Thymus (tissue), 14 donors: Measurements from ENCODE around the gene CMC4. TPM values are rescaled to one million over a fixed set of nuclear protein-coding genes. Genes with fewer than 3 reads are reported as not detected.

Experiments used
- DNase-seq, 9 donors: peaks; one replicate each; pipeline ENCODE4 v3.0.0-alpha.2; 2013; ENCODE audit warnings: low spot score in 9 of 9, low read depth in 6 of 9, missing footprints in 1 of 9
- H3K27ac ChIP-seq, 2 donors: one replicate each; pipeline ENCODE4 v1.5.1; 2013; ENCODE audit warnings: control low read depth in 1 of 2, low read depth in 1 of 2, low read length in 1 of 2, mild to moderate bottlenecking in 1 of 2, moderate library complexity in 1 of 2
- H3K27me3 ChIP-seq, 2 donors: one replicate each; pipeline ENCODE4 v1.5.1; 2013; ENCODE audit warnings: low read length in 1 of 2; ENCODE audit not compliant: control insufficient read depth in 2 of 2, insufficient read depth in 1 of 2
- H3K36me3 ChIP-seq, 2 donors: one replicate each; pipeline ENCODE4 v1.5.1; 2013; ENCODE audit warnings: low read length in 1 of 2, mild to moderate bottlenecking in 1 of 2, moderate library complexity in 1 of 2; ENCODE audit not compliant: control insufficient read depth in 2 of 2, insufficient read depth in 2 of 2
- H3K4me1 ChIP-seq, 2 donors: one replicate each; pipeline ENCODE4 v1.5.1; 2013; ENCODE audit warnings: low read length in 2 of 2; ENCODE audit not compliant: control insufficient read depth in 2 of 2, insufficient read depth in 2 of 2
- H3K4me3 ChIP-seq, 2 donors: one replicate each; pipeline ENCODE4 v1.5.1; 2013; ENCODE audit warnings: low read length in 2 of 2, control low read depth in 1 of 2, mild to moderate bottlenecking in 1 of 2
- H3K9me3 ChIP-seq, 2 donors: one replicate each; pipeline ENCODE4 v1.5.1; 2013; ENCODE audit warnings: low read length in 1 of 2, mild to moderate bottlenecking in 1 of 2; ENCODE audit not compliant: control insufficient read depth in 2 of 2, insufficient read depth in 1 of 2
- WGBS: extraction: QIAGEN DNeasy Blood & Tissue Kit; methylation state at CpG from one replicate; pipeline ENCODE4 v1.1.7; 2013; 5-methylcytosine and 5-hydroxymethylcytosine counted together
- long read RNA-seq, 10 donors: transcript quantifications; one replicate each; lab custom pipeline, GENCODE V29; 2026
- polyA plus RNA-seq: library from polyadenylated mRNA; stranded (reverse); fragments of 200-250 nt; gene quantifications from one replicate; pipeline ENCODE4 v1.2.3, GENCODE V29; 2013
- total RNA-seq: library from RNA; stranded (reverse); fragments of 120-200 nt; gene quantifications from one replicate; pipeline ENCODE4 v1.2.4, GENCODE V29; 2013
- donor health status: healthy.

Gene CMC4
- total RNA-seq (9.0 TPM), polyA plus RNA-seq (26.3 TPM)
- long read RNA-seq, donor 1, partial matches to known transcripts = 0 of 2 reads
- long read RNA-seq, donor 1, other reads (novel, unspliced or antisense) = 0 of 2 reads
- long read RNA-seq, donor 2, transcript CMC4-202 (3 exons, 1,107 nt) = major isoform, 20 of 20 reads
- long read RNA-seq, donor 2, partial matches to known transcripts = 0 of 20 reads
- long read RNA-seq, donor 2, other reads (novel, unspliced or antisense) = 0 of 20 reads
- long read RNA-seq, donor 3, transcript CMC4-202 (3 exons, 1,107 nt) = major isoform, 13 of 14 reads
- long read RNA-seq, donor 3, partial matches to known transcripts = 0 of 14 reads
- long read RNA-seq, donor 3, other reads (novel, unspliced or antisense) = 0 of 14 reads
- long read RNA-seq, donor 4, partial matches to known transcripts = 0 of 2 reads
- long read RNA-seq, donor 4, other reads (novel, unspliced or antisense) = 0 of 2 reads
- long read RNA-seq, donor 5, transcript CMC4-202 (3 exons, 1,107 nt) = major isoform, 19 of 19 reads
- long read RNA-seq, donor 5, partial matches to known transcripts = 0 of 19 reads
- long read RNA-seq, donor 5, other reads (novel, unspliced or antisense) = 0 of 19 reads
- long read RNA-seq, donor 6, transcript CMC4-202 (3 exons, 1,107 nt) = major isoform, 10 of 10 reads
- long read RNA-seq, donor 6, partial matches to known transcripts = 0 of 10 reads
- long read RNA-seq, donor 6, other reads (novel, unspliced or antisense) = 0 of 10 reads
- long read RNA-seq, donor 7, transcript CMC4-202 (3 exons, 1,107 nt) = major isoform, 8 of 8 reads
- long read RNA-seq, donor 7, partial matches to known transcripts = 0 of 8 reads
- long read RNA-seq, donor 7, other reads (novel, unspliced or antisense) = 0 of 8 reads
- long read RNA-seq, donor 8, partial matches to known transcripts = 0 of 3 reads
- long read RNA-seq, donor 8, other reads (novel, unspliced or antisense) = 0 of 3 reads
- long read RNA-seq, donor 9, transcript CMC4-202 (3 exons, 1,107 nt) = major isoform, 6 of 6 reads
- long read RNA-seq, donor 9, partial matches to known transcripts = 0 of 6 reads
- long read RNA-seq, donor 9, other reads (novel, unspliced or antisense) = 0 of 6 reads
- long read RNA-seq, donor 10, partial matches to known transcripts = 0 of 3 reads
- long read RNA-seq, donor 10, other reads (novel, unspliced or antisense) = 0 of 3 reads

GRCh38 chrX:155070975-155071693 lies at the start of gene CMC4, which contains the start of the genes BRCC3 and MTCP1:
CMC4 (minus strand) TSS chrX:155071136; CDS start chrX:155064023, 7,113 bp downstream.
BRCC3 (plus strand) TSS chrX:155071508; CDS start chrX:155071528, 20 bp downstream.
MTCP1 (minus strand) TSS chrX:155071136; CDS start chrX:155066010, 5,126 bp downstream.
- Histone ChIP-seq H3K9me3 (no peaks in the 10 kb centered on the region), H3K4me3 (peak within 1 kb of the TSS; percentile 57 to 77), H3K27ac (peak within 1 kb of the TSS; percentile 61 to 88), H3K4me1 (peaks cover 0 to 8% of the 10 kb centered on the region in 2 donors), H3K36me3 (peaks cover 3 to 14% of the 10 kb centered on the region in 2 donors), H3K27me3 (no peaks in the 10 kb centered on the region)
- peak in 7 of 9 donors; percentile 40 to 78 (median 52) for DNase-seq
- WGBS = under 1% methylated on average over 57 of the region's 81 CpGs

GRCh38 chrX:155115174-155115819 lies 44.4 kb upstream of the CMC4 start:
- Histone ChIP-seq H3K4me1 (no peaks in the 10 kb centered on the region), H3K36me3 (peaks cover 0 to 5% of the 10 kb centered on the region in 2 donors), H3K27me3 (no peaks in the 10 kb centered on the region), H3K27ac (no peak overlapping the region), H3K9me3 (no peaks in the 10 kb centered on the region), H3K4me3 (no peak overlapping the region)
- DNase-seq = no peak
- WGBS = 100% methylated on average over 1 of the region's 1 CpG

- no peak overlapping the region for H3K27ac ChIP-seq
- WGBS = 98% methylated on average over 4 of the region's 4 CpGs
- H3K27me3 ChIP-seq = no peaks in the 10 kb centered on the region
- H3K9me3 ChIP-seq = no peaks in the 10 kb centered on the region
- H3K4me3 ChIP-seq = no peak overlapping the region
- no peaks in the 10 kb centered on the region for H3K4me1 ChIP-seq
- DNase-seq = no peak
- no peaks in the 10 kb centered on the region for H3K36me3 ChIP-seq
Measured at GRCh38 chrX:155113097-155113496, 42.2 kb upstream of the CMC4 start.

- WGBS = 96% methylated on average over 3 of the region's 3 CpGs
Measured at GRCh38 chrX:155112171-155112570, 41.2 kb upstream of the CMC4 start.

GRCh38 chrX:155108427-155108826 lies 37.5 kb upstream of the CMC4 start:
- Histone ChIP-seq H3K36me3 (no peaks in the 10 kb centered on the region), H3K27me3 (no peaks in the 10 kb centered on the region), H3K4me1 (no peaks in the 10 kb centered on the region), H3K9me3 (no peaks in the 10 kb centered on the region), H3K27ac (no peak overlapping the region), H3K4me3 (no peak overlapping the region)
- DNase-seq = no peak

More at GRCh38 chrX:155112171-155112570, 41.2 kb upstream of the CMC4 start:
- Histone ChIP-seq H3K27me3 (no peaks in the 10 kb centered on the region), H3K36me3 (no peaks in the 10 kb centered on the region), H3K4me1 (no peaks in the 10 kb centered on the region), H3K27ac (no peak overlapping the region), H3K4me3 (no peak overlapping the region), H3K9me3 (no peaks in the 10 kb centered on the region)
- no peak for DNase-seq

GRCh38 chrX:155105919-155106318 lies 35.0 kb upstream of the CMC4 start:
- H3K9me3 ChIP-seq = no peaks in the 10 kb centered on the region
- no peaks in the 10 kb centered on the region for H3K4me1 ChIP-seq
- H3K36me3 ChIP-seq = no peaks in the 10 kb centered on the region
- 96% methylated on average over 2 of the region's 2 CpGs for WGBS
- no peak overlapping the region for H3K27ac ChIP-seq
- no peaks in the 10 kb centered on the region for H3K27me3 ChIP-seq
- DNase-seq = no peak
- no peak overlapping the region for H3K4me3 ChIP-seq

- 71% methylated on average over 4 of the region's 4 CpGs for WGBS
- no peak overlapping the region for H3K4me3 ChIP-seq
- no peaks in the 10 kb centered on the region for H3K9me3 ChIP-seq
- peak in 2 of 9 donors; percentile 29 to 37 for DNase-seq
- H3K27ac ChIP-seq = no peak overlapping the region
- H3K36me3 ChIP-seq = peaks cover 0 to 13% of the 10 kb centered on the region in 2 donors
- H3K27me3 ChIP-seq = no peaks in the 10 kb centered on the region
- H3K4me1 ChIP-seq = no peaks in the 10 kb centered on the region
Measured at GRCh38 chrX:155094468-155095061, 23.6 kb upstream of the CMC4 start.
